IPS DF 19.7 (cell line): ENCODE measurements around the gene ADAMTSL1.

Source experiments
- DNase-seq: peaks from one replicate; pipeline ENCODE4 v3.0.0-alpha.2; 2013; ENCODE audit warnings: low read depth, low spot score

ADAMTSL1 gene

GRCh38 chr9:18473652-18474279, at the start of gene ADAMTSL1:
TSS of gene ADAMTSL1 (plus strand) at chr9:18474153. CDS start at chr9:18474233, 80 bp downstream.
- peak; percentile 83 for DNase-seq

- DNase-seq: no peak
These were observed 46.3 kb upstream of the ADAMTSL1 start for GRCh38 chr9:18427691-18428090.

GRCh38 chr9:18428661-18429060, 45.3 kb upstream of the ADAMTSL1 start:
- DNase-seq: no peak

- DNase-seq: no peak
These were observed 44.9 kb upstream of the ADAMTSL1 start for GRCh38 chr9:18429070-18429469.

GRCh38 chr9:18433620-18434019, 40.3 kb upstream of the ADAMTSL1 start:
- DNase-seq: no peak

GRCh38 chr9:18437315-18438201, 36.4 kb upstream of the ADAMTSL1 start:
- DNase-seq: no peak

- peak; percentile 42 for DNase-seq
These were observed 35.5 kb upstream of the ADAMTSL1 start for GRCh38 chr9:18438300-18438925.

- DNase-seq: no peak
These were observed 35.0 kb upstream of the ADAMTSL1 start for GRCh38 chr9:18438951-18439350.

GRCh38 chr9:18441261-18441660, 32.7 kb upstream of the ADAMTSL1 start:
- no peak for DNase-seq

GRCh38 chr9:18442629-18443491, 31.1 kb upstream of the ADAMTSL1 start:
- peak; percentile 48 for DNase-seq

GRCh38 chr9:18447131-18447530, 26.8 kb upstream of the ADAMTSL1 start:
- no peak for DNase-seq

GRCh38 chr9:18447541-18447940, 26.4 kb upstream of the ADAMTSL1 start:
- DNase-seq: no peak

GRCh38 chr9:18448101-18448500, 25.9 kb upstream of the ADAMTSL1 start:
- no peak for DNase-seq

- no peak for DNase-seq
These were observed 22.5 kb upstream of the ADAMTSL1 start for GRCh38 chr9:18451406-18451805.

- DNase-seq: no peak
These were observed 21.7 kb upstream of the ADAMTSL1 start for GRCh38 chr9:18452276-18452675.

GRCh38 chr9:18456624-18457237, 17.2 kb upstream of the ADAMTSL1 start:
- DNase-seq: no peak

- DNase-seq: no peak
These were observed 16.4 kb upstream of the ADAMTSL1 start for GRCh38 chr9:18457510-18457909.

- DNase-seq: no peak
These were observed 13.9 kb upstream of the ADAMTSL1 start for GRCh38 chr9:18459962-18460584.

GRCh38 chr9:18461496-18461895, 12.5 kb upstream of the ADAMTSL1 start:
- DNase-seq: no peak

GRCh38 chr9:18463991-18464390, 10.0 kb upstream of the ADAMTSL1 start:
- DNase-seq: no peak

GRCh38 chr9:18466101-18466500, 7.9 kb upstream of the ADAMTSL1 start:
- DNase-seq: no peak
